ENCODE measurements around the gene ZNRF3.

DNA sequence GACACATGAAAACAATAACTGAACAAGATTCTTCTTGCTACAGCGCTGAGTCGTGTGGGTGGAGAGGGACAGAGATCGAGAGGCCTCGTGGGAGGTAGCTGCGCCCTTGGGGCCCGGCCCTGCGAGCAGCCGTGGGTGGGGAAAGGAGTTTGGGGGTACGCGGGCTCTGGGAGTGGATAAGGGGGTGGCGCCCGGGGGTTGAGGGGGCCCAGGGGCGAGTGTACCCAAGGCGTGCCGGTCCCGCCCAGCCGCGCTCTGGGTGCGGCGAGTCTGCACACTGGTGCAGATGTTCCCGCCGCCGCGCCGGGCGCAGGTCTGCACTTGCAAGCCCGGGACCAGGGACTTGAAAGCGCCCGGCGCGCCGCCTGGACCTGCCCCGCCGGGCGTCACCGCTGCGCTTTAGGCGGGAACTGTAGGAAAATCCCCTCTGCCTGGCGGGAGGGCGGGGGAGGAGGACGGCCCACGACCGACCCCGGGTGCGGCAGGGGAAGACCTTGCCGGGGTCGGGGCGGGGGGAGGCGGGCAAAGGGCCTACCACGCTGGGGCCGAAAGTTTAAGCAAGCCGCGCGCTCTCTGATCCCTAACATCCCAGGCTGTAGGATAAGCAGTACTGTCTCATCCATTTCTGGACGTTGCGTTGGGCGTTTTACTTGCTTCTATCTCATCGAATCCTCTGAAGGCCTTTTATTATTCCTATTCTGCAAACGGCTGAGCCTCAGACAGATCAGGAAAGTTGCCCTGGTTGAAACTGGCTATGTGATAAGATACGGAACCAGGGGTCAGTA, 188.1 kb downstream of the ZNRF3 start:
- TF ChIP-seq, protein P1, sequence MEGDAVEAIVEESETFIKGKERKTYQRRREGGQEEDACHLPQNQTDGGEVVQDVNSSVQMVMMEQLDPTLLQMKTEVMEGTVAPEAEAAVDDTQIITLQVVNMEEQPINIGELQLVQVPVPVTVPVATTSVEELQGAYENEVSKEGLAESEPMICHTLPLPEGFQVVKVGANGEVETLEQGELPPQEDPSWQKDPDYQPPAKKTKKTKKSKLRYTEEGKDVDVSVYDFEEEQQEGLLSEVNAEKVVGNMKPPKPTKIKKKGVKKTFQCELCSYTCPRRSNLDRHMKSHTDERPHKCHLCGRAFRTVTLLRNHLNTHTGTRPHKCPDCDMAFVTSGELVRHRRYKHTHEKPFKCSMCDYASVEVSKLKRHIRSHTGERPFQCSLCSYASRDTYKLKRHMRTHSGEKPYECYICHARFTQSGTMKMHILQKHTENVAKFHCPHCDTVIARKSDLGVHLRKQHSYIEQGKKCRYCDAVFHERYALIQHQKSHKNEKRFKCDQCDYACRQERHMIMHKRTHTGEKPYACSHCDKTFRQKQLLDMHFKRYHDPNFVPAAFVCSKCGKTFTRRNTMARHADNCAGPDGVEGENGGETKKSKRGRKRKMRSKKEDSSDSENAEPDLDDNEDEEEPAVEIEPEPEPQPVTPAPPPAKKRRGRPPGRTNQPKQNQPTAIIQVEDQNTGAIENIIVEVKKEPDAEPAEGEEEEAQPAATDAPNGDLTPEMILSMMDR (IDR thresholded peaks at IDR 0.05; ENCODE audit: insufficient read depth, low read length, poor library complexity, severe bottlenecking): no peak
- TF ChIP-seq EZH2phosphoT487 (conservative IDR thresholded peaks at IDR 0.05; ENCODE audit: low read length): no peak

Data from SU-DHL-6 (cell line).